Myocyte (in vitro differentiated cells): ENCODE results near the gene EXOC6B. TPM values are rescaled to one million over a fixed set of nuclear protein-coding genes. Genes with fewer than 3 reads are reported as not detected.

Experiments
- DNase-seq: peaks from one replicate; pipeline ENCODE4 v3.0.0-alpha.2; 2012; ENCODE audit warnings: low read depth
- total RNA-seq: library from RNA; depleted of rRNA; stranded (reverse); fragments of >200 nt; gene quantifications from 2 replicates; pipeline ENCODE4 v1.2.3, GENCODE V29; 2014

EXOC6B gene
- total RNA-seq, 1 donor from 2014 or later, result 15.4 TPM

- DNase-seq, result peak; percentile 42
Observed at GRCh38 chr2:72289283-72289682, 536.5 kb downstream of the EXOC6B start.

GRCh38 chr2:72278046-72278445 is 547.8 kb downstream of the EXOC6B start:
- peak; percentile 40 for DNase-seq

GRCh38 chr2:72276876-72277275 is 549.0 kb downstream of the EXOC6B start:
- DNase-seq, result no peak

DNA sequence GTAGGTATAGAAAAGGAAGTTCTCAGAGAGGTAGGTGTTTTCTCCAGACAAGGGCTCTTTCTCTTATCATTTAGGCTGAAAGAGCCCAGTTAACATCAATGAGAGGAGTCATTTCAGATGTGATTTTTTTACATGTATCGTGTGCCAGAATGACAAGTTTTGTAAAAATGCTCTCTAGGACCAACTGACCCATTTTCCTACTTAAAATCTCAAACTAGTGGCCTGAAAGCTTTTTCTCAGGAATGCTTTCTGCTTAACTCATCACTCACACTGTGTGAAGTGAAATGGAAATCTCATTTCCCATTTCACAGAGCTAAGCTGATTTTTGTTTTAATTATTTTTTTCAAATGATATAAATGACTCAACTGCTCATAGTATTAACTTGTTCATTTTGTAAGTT is 549.5 kb downstream of the EXOC6B start:
- DNase-seq, result no peak

DNA sequence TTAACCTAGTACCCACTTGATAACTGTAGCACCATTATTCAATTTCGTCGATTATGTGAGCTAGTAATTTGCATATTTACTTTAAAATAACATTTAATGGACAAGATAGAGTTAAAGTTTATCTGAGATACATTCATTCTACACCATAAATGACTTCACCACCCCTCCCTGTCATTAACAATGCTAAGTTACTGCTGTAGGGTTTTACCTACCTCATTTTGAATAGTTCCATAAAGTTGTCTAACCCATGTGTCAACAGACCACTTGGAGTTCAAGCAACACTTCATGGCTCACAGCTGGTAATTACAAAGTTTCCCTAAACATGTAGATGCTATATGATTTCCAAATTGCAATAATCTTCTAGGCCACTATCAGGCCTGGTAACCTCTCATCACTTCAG is 550.7 kb downstream of the EXOC6B start:
- DNase-seq, result no peak

- no peak for DNase-seq
Observed at GRCh38 chr2:72274380-72274797, 551.4 kb downstream of the EXOC6B start.

- no peak for DNase-seq
Observed at GRCh38 chr2:72273384-72273783, 552.4 kb downstream of the EXOC6B start.

DNA sequence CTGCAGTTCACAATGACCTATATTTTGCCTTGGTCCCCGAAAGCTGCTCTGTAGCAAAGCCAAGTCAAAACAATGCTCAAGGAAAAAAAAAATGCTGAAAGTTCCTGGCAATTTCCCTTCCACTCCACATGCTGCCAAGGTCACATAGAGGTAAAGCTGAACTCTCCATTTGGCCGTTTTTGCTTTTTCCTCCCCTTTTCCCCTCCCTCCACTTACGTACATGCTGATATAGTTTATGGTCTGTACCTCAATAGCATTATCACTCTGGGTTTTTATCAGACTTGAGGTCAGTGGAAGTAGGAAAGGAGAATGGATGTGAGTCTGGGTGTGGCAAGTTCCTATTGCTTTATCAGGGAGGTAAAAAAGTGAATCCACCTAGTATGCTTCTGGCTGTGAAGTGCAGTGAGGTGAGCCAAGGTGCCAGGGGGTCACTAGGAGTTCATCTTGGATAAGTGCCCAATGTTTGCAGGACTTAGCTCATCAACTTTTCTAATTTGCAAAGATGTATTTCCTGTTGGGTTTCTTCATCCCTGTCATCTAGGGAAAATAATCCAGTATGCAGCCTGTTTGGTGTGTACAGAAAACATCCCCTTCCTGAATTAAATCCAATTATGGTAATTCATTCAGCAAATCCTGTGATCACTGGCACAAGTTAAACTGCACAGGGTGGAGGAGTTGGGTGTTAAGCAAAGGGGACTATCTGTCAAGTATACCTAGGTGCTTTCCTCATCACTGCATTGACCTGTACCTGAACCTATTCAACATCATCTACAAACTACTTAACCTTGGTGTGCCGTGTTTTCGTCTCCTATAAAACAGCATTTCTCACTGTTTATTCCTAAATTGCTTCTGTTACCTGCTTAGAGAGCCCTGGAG is 553.8 kb downstream of the EXOC6B start:
- DNase-seq, result no peak

- no peak for DNase-seq
Observed at GRCh38 chr2:72271276-72271614, 554.6 kb downstream of the EXOC6B start.

DNA sequence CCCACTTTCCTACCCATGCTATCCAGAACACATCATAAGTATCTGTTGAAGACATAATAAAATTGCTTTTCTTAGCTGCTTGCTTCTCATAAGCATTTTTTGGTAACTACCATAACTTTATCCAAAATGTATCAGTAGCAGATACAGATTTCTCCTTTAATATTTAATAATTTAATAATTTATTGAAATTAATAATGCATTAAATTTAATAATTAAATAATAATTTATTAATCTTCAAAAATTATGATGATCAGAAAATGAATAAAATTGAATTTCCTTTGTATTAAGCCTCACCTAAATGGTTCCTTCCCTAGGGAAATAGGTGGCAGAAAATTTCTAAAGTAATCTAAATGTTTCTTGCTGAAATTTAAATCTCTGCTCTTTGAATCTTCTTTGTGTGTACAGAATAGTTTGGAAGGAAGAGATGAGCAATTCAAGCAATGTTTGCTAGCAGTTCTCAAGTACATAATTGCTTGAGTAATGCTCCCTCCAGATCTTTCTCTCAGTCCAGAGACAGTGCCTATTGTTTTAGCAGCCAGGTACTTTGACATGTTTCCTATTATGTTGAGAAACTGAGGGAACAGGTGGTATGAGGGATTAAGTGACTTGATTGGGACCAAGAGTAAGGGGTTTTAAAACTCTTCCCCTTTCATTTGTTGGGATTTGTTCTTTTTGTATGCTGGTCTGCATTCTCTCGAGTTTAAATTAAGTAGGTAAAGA is 555.1 kb downstream of the EXOC6B start:
- DNase-seq, result no peak

DNA sequence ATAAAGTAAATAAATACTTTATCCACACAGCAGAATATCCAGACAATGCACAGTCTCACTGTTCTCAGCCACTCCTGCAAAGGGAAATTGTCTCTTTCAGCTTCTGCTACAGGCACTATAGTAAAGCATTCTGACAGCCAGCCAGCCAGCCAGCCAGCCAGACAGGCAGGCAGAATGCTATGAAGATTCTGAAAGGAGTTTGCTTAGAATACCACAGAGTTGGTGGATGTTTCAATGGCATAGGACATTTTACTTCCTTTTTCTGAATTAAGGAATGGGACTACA is 562.1 kb downstream of the EXOC6B start:
- DNase-seq, result no peak

- DNase-seq, result peak; percentile 29
Observed at GRCh38 chr2:72263043-72263775, 562.6 kb downstream of the EXOC6B start.

DNA sequence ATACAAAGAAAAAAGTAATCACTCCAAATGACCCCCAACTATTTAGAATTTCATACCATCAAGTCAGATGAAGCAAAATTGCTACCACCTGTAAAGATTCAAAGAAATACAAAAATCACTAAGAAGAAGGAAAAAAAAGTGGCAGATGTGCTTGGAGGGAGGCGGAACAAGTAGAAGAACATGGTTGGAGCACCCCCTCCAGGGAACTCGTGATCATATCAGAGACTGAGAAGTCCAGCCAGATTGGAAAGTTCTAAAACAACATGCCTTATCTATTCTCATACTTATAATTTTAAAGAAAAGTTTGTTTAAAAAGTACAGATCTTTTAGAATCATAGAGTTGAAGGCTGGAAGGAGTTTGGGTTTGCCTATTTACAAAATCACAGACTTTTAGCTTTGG is 564.8 kb downstream of the EXOC6B start:
- DNase-seq, result no peak

GRCh38 chr2:72255540-72255939 is 570.3 kb downstream of the EXOC6B start:
- DNase-seq, result no peak

DNA sequence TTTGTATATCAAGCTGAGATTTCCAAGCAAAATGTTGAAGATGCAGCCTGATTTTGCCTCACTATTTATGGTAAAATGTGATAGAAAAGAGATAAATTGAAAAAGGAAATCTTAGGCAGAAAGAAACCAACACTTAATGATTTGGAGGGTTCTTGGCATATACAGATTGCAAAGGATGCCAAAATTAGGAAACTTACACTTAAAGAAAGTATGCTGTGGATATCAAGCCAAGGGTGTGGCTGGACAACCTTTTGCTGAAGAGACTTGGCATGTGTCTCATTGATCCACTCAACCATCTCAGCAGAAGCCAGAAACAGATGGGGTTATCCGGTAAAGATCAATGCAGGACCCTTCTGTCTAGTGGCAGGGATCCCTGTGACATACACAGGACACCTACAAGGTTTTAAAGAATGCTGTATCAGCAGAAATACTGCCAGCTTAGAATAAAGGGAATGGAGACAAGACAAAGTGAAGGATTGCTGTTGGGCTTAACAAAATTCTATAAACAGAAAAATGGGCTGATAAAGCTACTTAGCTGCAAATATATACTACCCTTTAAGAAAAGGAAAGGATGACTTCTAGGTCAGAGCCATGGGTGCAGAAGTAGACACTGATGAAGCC is 570.9 kb downstream of the EXOC6B start:
- no peak for DNase-seq

DNA sequence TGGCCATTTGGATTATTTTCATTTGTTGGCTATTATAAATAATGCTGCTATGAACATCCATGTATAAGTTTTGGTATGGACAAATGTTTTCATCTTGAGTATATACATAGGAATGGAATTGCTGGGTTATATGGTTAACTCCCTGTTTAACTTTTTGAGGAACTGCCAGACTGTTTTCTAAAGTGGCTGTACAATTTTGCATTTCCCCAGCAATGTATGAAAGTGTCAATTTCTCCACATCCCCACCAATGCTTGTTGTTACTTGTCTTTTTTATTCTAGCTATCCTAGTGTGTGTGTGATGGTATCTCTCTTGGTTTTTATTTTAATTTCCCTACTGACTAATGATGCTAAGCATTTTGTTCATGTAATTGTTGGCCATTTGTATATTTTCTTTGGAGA is 587.5 kb downstream of the EXOC6B start:
- no peak for DNase-seq

DNA sequence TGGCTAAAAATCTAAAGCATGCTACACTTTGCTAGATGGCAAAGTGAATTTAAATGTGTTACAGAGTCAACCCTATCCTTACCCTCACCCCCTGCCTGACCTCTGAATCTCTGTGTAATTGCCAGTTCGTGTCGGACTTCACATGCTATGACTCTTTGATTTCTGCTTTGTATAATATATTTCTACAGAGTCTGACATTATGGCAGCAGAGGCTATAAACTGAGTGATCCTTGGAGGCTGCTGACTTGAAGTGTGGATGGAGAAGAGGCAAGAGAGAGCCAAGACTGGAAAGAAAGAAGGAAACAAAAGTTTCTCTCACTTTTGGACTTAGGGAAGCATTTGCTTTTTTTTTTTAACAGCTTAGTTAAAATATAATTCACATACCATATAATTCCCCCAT is 588.3 kb downstream of the EXOC6B start:
- no peak for DNase-seq

DNA sequence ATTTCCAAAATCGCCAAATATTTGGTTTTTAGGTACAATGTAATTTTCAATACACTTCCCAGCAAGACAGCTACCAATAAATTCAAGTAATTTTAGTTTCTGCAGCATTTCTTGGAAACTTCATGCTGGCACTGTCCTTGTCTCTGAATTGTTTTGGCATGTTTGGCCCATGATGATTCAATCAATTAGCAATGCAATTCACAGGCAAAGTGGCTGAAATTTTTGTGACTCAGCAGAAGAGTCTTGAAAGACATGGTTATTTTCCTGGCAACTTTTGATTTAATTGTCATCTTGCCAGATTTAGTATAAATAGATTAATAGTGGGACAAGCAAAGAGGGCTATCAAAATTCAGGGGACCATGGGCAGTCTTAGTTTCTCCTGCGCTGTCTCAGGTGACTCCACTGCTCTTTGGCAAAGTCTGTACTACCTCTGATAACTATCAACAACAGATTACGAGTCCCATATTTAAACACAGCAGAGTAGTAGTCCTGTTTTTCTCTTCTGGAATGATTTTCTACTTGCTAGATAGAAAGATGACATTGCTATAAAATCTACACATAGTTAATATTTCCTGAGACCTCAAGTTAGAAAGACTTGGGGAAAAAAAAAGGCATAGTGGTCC is 589.3 kb downstream of the EXOC6B start:
- DNase-seq, result peak; percentile 68

DNA sequence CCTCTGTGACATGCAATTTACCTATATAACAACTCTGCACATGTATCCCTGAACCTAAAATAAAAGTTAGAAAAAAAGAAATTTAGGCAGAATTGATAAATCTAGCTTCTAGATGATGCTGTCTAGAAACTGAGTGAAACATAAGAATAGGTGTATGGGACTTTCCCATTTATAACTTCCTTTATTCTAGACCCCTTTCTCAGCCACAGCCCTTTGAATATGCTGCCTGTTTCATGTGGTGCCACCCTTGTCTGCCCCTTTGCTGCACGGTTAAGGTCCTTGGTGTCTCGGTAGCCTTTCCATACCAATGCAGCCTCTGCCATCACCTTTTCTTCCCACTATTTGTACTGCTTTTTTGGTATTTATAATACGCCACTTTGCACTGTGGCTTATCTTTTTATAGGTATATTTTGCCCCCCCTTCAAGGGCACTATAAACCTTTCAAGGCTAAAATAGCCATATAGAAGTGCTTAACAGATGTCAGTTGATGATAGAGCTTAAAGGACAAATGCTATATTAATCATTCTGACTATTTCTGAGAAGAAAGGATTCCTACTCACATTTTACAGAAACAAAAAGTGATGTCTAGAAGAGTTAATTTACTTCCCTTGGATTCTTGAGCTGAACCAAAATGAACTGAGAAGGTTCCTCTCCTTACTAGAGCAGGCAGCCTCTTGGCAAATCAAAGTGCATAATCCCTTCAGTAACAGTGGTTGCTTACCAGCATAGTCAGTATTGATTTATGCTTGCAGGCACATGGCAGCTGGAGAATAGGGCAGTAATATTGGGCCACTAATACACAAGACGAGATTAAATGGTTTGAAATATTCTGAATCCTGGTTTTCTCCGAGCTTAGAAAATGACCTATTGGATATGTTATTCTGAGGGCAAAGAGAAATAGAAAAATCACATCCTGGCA is 590.1 kb downstream of the EXOC6B start:
- DNase-seq, result peak; percentile 43

DNA sequence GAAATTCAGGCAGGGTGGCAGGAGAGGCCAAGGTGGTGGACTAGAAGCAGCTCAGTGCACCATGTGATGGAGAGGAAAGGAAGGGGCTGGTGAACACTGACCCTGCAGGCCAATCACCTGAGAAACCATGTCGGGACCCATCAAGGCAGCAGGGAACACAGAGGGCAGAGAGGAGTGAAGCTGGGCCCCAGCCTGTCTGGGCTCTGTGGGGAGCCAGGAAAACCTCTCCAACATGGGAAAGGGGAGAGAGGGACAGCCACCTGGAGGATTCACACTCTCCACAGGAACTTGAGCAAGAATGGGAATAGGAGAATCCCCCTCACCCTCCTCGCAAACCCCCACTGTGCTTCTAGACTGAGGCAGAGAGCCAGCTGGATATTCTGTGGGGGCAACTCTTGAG is 592.6 kb downstream of the EXOC6B start:
- DNase-seq, result no peak
